NCI-H1694 (cell line): ENCODE results near the gene CCDC32.
"Not testable (repeated sequence)": the region's sequence is repeated elsewhere in the genome, so short reads cannot be mapped to it uniquely, and the experiment has no call there.

Experiments used
- DNase-seq: peaks from one replicate; lab custom pipeline; 2025; lab: John Stamatoyannopoulos, UW

Gene CCDC32

DNA sequence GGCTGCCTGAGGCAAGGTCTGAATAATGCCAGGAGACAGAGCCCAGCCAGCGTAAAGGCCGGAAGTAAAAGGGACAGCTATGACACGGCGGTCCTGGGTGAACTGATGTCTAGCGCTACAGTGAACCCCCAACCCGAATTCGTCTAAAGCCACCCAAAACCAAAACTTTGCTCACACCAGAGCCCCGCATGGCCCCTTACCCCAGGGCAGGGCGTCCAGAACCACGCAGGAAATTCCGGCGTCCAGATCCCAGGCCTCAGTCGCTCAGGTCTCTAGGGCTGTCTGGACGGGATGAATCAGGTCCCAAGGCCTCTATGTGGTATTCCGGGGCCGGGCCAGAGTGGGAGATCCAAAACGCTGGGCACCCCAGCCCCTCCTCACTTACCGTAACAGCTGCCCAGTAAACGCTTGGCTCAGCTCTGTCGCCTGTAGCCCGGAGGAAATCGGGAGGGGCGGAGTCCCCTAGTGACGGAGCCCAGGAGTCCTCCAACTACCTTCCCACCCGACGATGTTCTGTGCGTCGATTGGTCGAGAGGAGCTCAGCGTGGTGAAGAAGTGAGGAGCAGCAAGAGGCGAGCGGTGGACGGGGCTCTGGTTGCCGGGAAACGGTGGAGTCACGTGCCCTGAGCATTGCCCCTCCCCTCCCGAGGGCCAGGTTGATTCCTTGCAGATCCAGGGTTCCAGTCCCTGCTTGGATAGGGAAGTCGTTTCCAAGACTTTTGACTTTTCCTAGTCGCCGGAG, at the start of gene CCDC32:
Gene CCDC32 (minus strand): TSS at position 452 of the 742 bp plus-strand sequence. CDS start 2,027 bp downstream, outside the sequence.
- peak; percentile 93 for DNase-seq

- DNase-seq: no peak
Observed at GRCh38 chr15:40613080-40613479, 48.2 kb upstream of the CCDC32 start.

- no peak for DNase-seq
Observed at GRCh38 chr15:40603935-40604334, 39.1 kb upstream of the CCDC32 start.

DNA sequence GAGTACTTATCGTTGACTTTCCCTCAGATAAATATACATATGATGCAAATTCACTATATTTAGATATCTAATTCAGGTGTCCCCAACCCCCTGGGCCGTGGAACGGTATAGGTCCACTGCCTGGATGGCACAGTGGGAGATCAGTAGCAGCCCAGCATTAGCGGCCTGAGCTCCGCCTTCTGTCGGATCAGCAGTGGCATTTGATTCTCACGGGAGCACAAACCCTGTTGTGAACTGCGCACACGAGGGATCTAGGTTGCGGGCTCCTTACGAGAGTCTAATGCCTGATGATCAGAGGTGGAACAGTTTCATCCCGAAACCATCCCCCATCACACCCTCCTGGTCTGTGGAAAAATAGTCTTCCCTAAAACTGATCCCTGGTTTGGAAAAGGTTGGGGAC, 36.1 kb upstream of the CCDC32 start:
- no peak for DNase-seq

GRCh38 chr15:40598672-40599071, 33.8 kb upstream of the CCDC32 start:
- DNase-seq: no peak

- DNase-seq: no peak
Observed at GRCh38 chr15:40598126-40598525, 33.3 kb upstream of the CCDC32 start.

DNA sequence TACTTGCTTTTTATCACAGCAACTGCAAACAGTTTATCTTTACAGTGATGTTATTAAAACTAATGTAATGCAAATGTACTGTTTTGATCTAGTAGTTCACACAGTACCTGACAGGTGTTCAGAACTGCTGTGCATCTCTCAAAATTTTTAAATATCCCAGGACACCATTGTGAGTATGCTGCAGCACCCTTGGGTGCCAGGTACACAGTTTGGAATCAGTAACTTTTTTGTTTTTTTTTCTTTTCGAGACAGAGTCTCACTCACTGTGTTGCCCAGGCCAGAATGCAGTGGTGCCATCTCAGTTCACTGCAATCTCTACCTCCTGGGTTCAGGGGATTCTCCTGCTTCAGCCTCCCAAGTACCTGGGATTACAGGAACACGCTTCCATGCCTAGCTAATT, 32.2 kb upstream of the CCDC32 start:
- no peak for DNase-seq

DNA sequence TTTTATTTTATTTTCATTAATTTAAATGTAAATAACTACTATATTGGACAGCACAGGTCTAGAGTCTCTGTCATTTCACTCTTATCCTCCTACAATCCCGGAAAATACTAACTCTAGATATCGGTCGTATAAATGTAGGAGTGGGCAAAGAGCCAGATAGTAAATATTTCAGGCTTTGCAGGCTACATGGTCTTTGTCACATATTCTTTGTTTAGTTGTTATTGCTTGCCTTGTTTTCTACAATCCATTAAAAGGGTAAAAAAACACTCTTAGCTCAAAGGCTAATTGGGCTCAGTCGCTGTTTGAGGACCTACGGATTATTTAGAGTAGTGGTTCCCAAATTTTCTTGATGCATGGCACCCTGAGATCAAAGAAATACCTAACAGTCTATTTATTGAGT, 30.9 kb upstream of the CCDC32 start:
- DNase-seq: no peak

- no peak for DNase-seq
Observed at GRCh38 chr15:40595219-40595618, 30.4 kb upstream of the CCDC32 start.

GRCh38 chr15:40594429-40594836, 29.6 kb upstream of the CCDC32 start:
- no peak for DNase-seq

GRCh38 chr15:40593588-40594428, 29.0 kb upstream of the CCDC32 start, which contains the start of gene KNL1:
TSS of gene KNL1 (plus strand) at chr15:40594249. CDS start at chr15:40602932, 8,683 bp downstream.
- DNase-seq: peak; percentile 93

DNA sequence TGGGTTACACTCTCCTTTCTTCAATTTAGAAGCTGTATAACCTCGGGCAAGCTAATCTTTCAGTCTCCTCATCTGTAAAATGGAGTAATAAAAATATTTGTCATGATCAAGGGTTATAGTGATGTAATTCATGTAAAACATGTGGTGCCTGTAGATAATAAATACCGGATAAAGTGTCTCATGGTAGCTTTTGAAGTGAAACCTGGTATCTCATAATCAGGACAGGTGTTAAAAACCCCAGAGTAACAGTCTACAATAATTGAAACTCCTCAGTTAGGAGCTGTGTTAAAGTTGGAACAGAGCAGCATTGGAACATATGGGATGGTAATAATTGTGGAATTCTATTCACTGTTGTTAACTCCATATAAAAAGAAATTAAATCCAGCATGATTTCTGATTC, 28.3 kb upstream of the CCDC32 start:
- no peak for DNase-seq

DNA sequence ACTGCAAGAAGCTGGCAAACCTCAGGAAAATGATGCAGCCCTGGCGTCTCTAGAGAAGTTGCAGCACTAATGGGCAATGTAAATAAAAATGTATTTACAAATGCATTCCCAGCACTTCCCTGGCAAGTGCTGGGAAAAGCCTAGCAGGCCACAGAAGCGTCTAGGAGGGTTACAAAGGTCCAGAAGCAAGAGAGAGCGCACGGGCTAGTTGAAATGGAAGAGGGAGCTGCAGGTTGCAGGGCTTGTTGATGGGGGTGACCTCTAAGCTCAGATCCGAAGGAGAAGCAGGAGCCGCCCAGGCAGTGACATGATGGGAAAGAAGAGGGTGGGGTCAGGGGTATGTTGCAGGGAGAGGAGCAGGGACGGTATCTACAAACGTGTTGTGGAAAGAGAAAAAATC, 26.5 kb upstream of the CCDC32 start:
- DNase-seq: no peak

DNA sequence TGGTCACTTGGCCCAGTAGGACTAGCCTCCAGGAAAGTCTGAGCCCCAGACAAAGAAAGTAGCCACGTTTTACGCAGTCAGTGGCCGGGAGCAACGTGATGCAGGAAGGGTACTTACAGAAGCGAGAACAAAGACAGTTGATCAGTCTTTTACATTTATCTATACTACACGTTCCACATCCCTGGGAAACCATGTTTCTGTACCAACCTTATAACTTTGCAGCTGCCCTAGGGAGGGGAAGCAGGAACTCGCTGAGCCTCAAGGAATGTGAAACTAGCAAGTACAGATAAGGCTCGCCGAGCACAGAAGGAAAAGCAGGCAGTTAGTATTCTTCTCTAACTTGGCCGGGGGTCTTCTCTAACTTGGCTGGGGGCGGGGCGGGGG, 25.8 kb upstream of the CCDC32 start:
- no peak for DNase-seq

- no peak for DNase-seq
Observed at GRCh38 chr15:40584191-40584590, 19.3 kb upstream of the CCDC32 start.

GRCh38 chr15:40582726-40583246, 17.9 kb upstream of the CCDC32 start:
- DNase-seq: no peak

GRCh38 chr15:40581796-40582195, 17.0 kb upstream of the CCDC32 start:
- not testable (repeated sequence) for DNase-seq

GRCh38 chr15:40578892-40579291, 14.1 kb upstream of the CCDC32 start:
- no peak for DNase-seq

GRCh38 chr15:40576914-40577313, 12.1 kb upstream of the CCDC32 start:
- DNase-seq: not testable (repeated sequence)

DNA sequence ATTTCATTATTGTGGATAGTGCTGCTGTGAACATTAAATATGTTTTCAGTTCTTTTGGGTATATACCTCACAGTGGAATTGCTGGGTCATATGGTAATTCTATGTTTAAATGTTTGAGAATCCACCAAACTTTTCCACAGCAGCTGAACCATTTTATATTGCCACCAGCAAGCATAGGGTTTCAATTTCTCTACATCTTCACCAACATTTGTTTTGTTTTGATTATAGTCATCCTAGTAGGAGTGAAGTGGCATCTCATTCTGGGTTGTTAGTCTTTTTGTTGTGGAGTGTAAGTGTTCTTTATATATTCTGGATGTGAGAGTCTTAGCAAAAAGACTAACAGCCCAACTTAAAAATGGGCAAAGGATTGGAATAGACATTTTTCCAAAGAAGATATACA, 10.3 kb upstream of the CCDC32 start:
- no peak for DNase-seq

- DNase-seq: peak; percentile 74
Observed at GRCh38 chr15:40569129-40569953, 4.5 kb upstream of the CCDC32 start, which contains the start of gene RPUSD2. TSS of gene RPUSD2 (plus strand) at chr15:40569299. CDS start at chr15:40569338, 39 bp downstream.

DNA sequence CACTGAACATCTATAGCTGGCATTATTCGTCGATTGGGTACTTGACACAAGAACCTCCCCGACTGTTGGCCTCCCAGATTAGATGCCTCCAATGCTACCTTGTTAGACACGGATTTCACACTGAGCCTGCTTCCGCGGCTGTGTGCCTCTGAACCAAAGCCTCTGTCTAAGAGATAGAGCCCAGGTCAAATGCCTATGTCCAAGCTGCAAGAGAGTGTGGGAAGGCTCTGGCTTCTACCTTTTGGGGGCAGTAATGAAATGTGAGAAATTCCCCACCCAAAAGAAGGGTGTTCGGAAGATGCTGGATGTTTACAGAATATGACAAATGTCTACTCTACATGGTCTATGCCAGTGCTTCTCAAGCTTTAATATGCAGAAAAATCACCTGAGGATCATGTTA, 2.3 kb upstream of the CCDC32 start:
- DNase-seq: no peak
